SK-N-SH treated with all-trans-retinoic acid at 6 μM for 48 hours (cell line): Measurements from ENCODE around the gene ID2.

Experiments
- ATAC-seq: fragments of 200-7000 bp; cut with Tn5 transposase; 3 replicates; pipeline ENCODE4 v1.9.1; 2020; ENCODE audit warnings: mild to moderate bottlenecking, moderate library complexity
- ARNTL ChIP-seq: fragments of 450-650 bp; formaldehyde crosslinking; IDR thresholded peaks from 2 replicates; pipeline ENCODE4 v1.5.0; 2020; ENCODE audit warnings: low read depth, mild to moderate bottlenecking, moderate library complexity, borderline replicate concordance
- BACH2 ChIP-seq: fragments of 250-450 bp; sonication (Bioruptor Pico); IDR thresholded peaks from 2 replicates; pipeline ENCODE4 v1.9.0; 2021; ENCODE audit warnings: mild to moderate bottlenecking, borderline replicate concordance
- CSDC2 ChIP-seq: fragments of 250-450 bp; sonication (Bioruptor Pico); IDR thresholded peaks from 2 replicates; pipeline ENCODE4 v1.5.0; 2020; ENCODE audit warnings: mild to moderate bottlenecking, moderate library complexity
- CSRNP3 ChIP-seq: fragments of 250-450 bp; sonication (Bioruptor Pico); IDR thresholded peaks from 2 replicates; pipeline ENCODE4 v1.5.1; 2021; ENCODE audit warnings: mild to moderate bottlenecking, moderate library complexity
- ESRRG ChIP-seq: fragments of 250-450 bp; sonication (Bioruptor Pico); IDR thresholded peaks from 2 replicates; pipeline ENCODE4 v1.6.1; 2021; ENCODE audit warnings: mild to moderate bottlenecking
- GLIS3 ChIP-seq: fragments of 250-450 bp; sonication (Bioruptor Pico); IDR thresholded peaks from 2 replicates; pipeline ENCODE4 v1.5.0; 2020; ENCODE audit warnings: mild to moderate bottlenecking, moderate library complexity
- ISL1 ChIP-seq: fragments of 250-450 bp; sonication (Bioruptor Pico); IDR thresholded peaks from 2 replicates; pipeline ENCODE4 v2.1.2; 2022; ENCODE audit warnings: mild to moderate bottlenecking, moderate library complexity
- OSR1 ChIP-seq: fragments of 250-450 bp; sonication (Bioruptor Pico); IDR thresholded peaks from 2 replicates; pipeline ENCODE4 v1.8.0; 2022; ENCODE audit warnings: moderate library complexity, mild to moderate bottlenecking, inconsistent platforms
- POU6F1 ChIP-seq: fragments of 250-450 bp; sonication (Bioruptor Pico); IDR thresholded peaks from 2 replicates; pipeline ENCODE4 v1.8.0; 2021; ENCODE audit warnings: low read depth, mild to moderate bottlenecking, moderate library complexity, borderline replicate concordance
- PPARA ChIP-seq: fragments of 250-450 bp; sonication (Bioruptor Pico); IDR thresholded peaks from 2 replicates; pipeline ENCODE4 v1.5.0; 2020; ENCODE audit warnings: mild to moderate bottlenecking, borderline replicate concordance
- RARB ChIP-seq: fragments of 250-450 bp; sonication (Bioruptor Pico); IDR thresholded peaks from 2 replicates; pipeline ENCODE4 v1.8.0; 2021; ENCODE audit warnings: mild to moderate bottlenecking, moderate library complexity
- SNAI2 ChIP-seq: fragments of 250-450 bp; sonication (Bioruptor Pico); IDR thresholded peaks from 2 replicates; pipeline ENCODE4 v1.5.0; 2020; ENCODE audit warnings: mild to moderate bottlenecking, moderate library complexity
- TCF4 ChIP-seq: fragments of 250-450 bp; sonication (Bioruptor Pico); IDR thresholded peaks from 2 replicates; pipeline ENCODE4 v1.8.0; 2021; ENCODE audit warnings: mild to moderate bottlenecking, moderate library complexity, borderline replicate concordance
- TOX ChIP-seq: fragments of 250-450 bp; sonication (Bioruptor Pico); IDR thresholded peaks from 2 replicates; pipeline ENCODE4 v1.8.0; 2021; ENCODE audit warnings: mild to moderate bottlenecking, moderate library complexity, borderline replicate concordance
- TSHZ2 ChIP-seq: fragments of 250-450 bp; sonication (Bioruptor Pico); IDR thresholded peaks from 2 replicates; pipeline ENCODE4 v1.5.0; 2020; ENCODE audit warnings: mild to moderate bottlenecking, moderate library complexity
- ZC3H10 ChIP-seq: fragments of 250-450 bp; sonication (Bioruptor Pico); IDR thresholded peaks from 2 replicates; pipeline ENCODE4 v1.5.1; 2021; ENCODE audit warnings: mild to moderate bottlenecking, moderate library complexity
- ZFP3 ChIP-seq: fragments of 250-450 bp; sonication (Bioruptor Pico); IDR thresholded peaks from 2 replicates; pipeline ENCODE4 v1.5.0; 2020; ENCODE audit warnings: mild to moderate bottlenecking, moderate library complexity
- ZFP30 ChIP-seq: fragments of 450-650 bp; formaldehyde crosslinking; IDR thresholded peaks from 2 replicates; pipeline ENCODE4 v1.5.0; 2022; ENCODE audit warnings: mild to moderate bottlenecking, moderate library complexity
- ZNF565 ChIP-seq: fragments of 450-650 bp; formaldehyde crosslinking; conservative IDR thresholded peaks from 2 replicates; pipeline ENCODE4 v1.5.0; 2020; ENCODE audit warnings: low read depth, mild to moderate bottlenecking, moderate library complexity
- ZNF70 ChIP-seq: fragments of 450-650 bp; formaldehyde crosslinking; IDR thresholded peaks from 2 replicates; pipeline ENCODE4 v1.5.0; 2020; ENCODE audit warnings: mild to moderate bottlenecking, moderate library complexity
- ZNF8 ChIP-seq: fragments of 450-650 bp; formaldehyde crosslinking; IDR thresholded peaks from 2 replicates; pipeline ENCODE4 v1.5.0; 2020; ENCODE audit warnings: mild to moderate bottlenecking, moderate library complexity
- TF ChIP-seq, protein P1 (sequence below): fragments of 250-450 bp; sonication (Bioruptor Pico); IDR thresholded peaks from 2 replicates; pipeline ENCODE4 v1.8.0; 2020; ENCODE audit warnings: mild to moderate bottlenecking, moderate library complexity, borderline replicate concordance
- TF ChIP-seq, protein P2 (sequence below): fragments of 250-450 bp; sonication (Bioruptor Pico); IDR thresholded peaks from 2 replicates; pipeline ENCODE4 v1.5.1; 2020; ENCODE audit warnings: low read depth, mild to moderate bottlenecking, moderate library complexity

Gene ID2

DNA sequence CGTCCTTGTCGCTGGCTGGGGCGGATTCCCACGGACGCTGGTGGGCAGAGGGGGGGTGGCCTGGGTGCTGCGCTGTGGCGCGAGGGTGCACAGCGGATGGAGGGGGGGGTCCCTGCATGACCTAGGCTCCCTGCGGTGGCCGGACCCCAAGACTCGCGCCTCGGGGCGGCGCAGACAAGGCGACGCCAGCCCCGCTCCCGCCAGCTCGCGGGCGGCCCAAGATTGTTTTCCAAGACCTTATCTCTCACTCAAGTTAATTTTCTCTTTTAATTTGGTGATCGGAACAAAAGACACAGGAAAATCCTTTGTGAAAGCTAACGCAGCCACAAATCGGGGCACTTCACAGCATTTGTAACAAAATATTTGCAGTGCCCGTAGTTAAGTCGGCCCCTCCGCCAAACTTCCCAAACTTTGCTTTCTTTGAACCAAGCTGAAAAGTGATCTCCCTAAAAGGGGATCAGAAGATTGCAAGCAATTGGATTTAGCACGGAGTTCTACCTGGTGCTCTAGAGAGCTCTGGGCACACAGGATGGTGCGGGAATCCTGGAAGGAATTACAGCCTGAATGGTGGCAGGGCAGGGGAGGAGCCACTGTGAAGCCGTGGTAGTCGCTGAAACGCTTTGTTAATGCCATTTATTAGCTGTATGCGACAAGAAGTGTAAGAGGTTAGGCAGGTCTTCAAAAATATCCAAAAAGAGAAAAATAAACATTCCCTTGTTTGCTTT, 4.8 kb upstream of the ID2 start (continued):
- TF ChIP-seq GLIS3 (CRISPR knock-in tag) (0 out of 2 replicates have a peak, but pooled peaks have one; percentile 29), CSDC2 (CRISPR knock-in tag) (no peak; the same call in 1 of the 2 replicates), ZFP30 (CRISPR knock-in tag) (0 out of 2 replicates have a peak, but pooled peaks have one; percentile 30)

GRCh38 chr2:8677646-8678592, 3.9 kb upstream of the ID2 start:
- ATAC-seq: peak; percentile 24
- TF ChIP-seq POU6F1 (CRISPR knock-in tag) (0 out of 2 replicates have a peak, but pooled peaks have one; percentile 58), BACH2 (CRISPR knock-in tag) (no peak), ARNTL (no peak), ZNF8 (peak; percentile 31; the same call in 1 of the 2 replicates), GLIS3 (CRISPR knock-in tag) (peak; percentile 65; the same call in 1 of the 2 replicates), TOX (CRISPR knock-in tag) (no peak), OSR1 (CRISPR knock-in tag) (no peak), CSDC2 (CRISPR knock-in tag) (0 out of 2 replicates have a peak, but pooled peaks have one; percentile 21), ZC3H10 (CRISPR knock-in tag) (no peak), TSHZ2 (CRISPR knock-in tag) (no peak; the same call in 1 of the 2 replicates), RARB (CRISPR knock-in tag) (no peak), TCF4 (peak; percentile 62; the same call in 1 of the 2 replicates), PPARA (CRISPR knock-in tag) (peak; percentile 49; the same call in 1 of the 2 replicates), ZFP3 (CRISPR knock-in tag) (0 out of 2 replicates have a peak, but pooled peaks have one; percentile 62), SNAI2 (CRISPR knock-in tag) (no peak; the same call in 1 of the 2 replicates), CSRNP3 (0 out of 2 replicates have a peak, but pooled peaks have one; percentile 63), ESRRG (CRISPR knock-in tag) (0 out of 2 replicates have a peak, but pooled peaks have one; percentile 50), ISL1 (no peak; the same call in 1 of the 2 replicates), ZNF70 (CRISPR knock-in tag) (no peak; the same call in 1 of the 2 replicates), ZNF565 (CRISPR knock-in tag) (no peak; the same call in 1 of the 2 replicates), ZFP30 (CRISPR knock-in tag) (peak; percentile 43)
- TF ChIP-seq, protein P1, sequence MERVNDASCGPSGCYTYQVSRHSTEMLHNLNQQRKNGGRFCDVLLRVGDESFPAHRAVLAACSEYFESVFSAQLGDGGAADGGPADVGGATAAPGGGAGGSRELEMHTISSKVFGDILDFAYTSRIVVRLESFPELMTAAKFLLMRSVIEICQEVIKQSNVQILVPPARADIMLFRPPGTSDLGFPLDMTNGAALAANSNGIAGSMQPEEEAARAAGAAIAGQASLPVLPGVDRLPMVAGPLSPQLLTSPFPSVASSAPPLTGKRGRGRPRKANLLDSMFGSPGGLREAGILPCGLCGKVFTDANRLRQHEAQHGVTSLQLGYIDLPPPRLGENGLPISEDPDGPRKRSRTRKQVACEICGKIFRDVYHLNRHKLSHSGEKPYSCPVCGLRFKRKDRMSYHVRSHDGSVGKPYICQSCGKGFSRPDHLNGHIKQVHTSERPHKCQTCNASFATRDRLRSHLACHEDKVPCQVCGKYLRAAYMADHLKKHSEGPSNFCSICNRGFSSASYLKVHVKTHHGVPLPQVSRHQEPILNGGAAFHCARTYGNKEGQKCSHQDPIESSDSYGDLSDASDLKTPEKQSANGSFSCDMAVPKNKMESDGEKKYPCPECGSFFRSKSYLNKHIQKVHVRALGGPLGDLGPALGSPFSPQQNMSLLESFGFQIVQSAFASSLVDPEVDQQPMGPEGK: peak; percentile 99; the same call in 1 of the 2 replicates
- TF ChIP-seq, protein P2, sequence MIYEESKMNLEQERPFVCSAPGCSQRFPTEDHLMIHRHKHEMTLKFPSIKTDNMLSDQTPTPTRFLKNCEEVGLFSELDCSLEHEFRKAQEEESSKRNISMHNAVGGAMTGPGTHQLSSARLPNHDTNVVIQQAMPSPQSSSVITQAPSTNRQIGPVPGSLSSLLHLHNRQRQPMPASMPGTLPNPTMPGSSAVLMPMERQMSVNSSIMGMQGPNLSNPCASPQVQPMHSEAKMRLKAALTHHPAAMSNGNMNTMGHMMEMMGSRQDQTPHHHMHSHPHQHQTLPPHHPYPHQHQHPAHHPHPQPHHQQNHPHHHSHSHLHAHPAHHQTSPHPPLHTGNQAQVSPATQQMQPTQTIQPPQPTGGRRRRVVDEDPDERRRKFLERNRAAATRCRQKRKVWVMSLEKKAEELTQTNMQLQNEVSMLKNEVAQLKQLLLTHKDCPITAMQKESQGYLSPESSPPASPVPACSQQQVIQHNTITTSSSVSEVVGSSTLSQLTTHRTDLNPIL (CRISPR knock-in tag): no peak
